Nephron progenitor cell (in vitro differentiated cells): Measurements from ENCODE around the gene C6orf132.

Source experiments
- DNase-seq: peaks from one replicate; pipeline ENCODE4 v3.0.0; 2021
- H3K27ac Mint-ChIP-seq: 2 replicates; pipeline ENCODE4 v1.8.0; 2021; ENCODE audit warnings: mild to moderate bottlenecking, moderate library complexity, mixed read lengths
- H3K27me3 Mint-ChIP-seq: 2 replicates; pipeline ENCODE4 v1.8.0; 2021; ENCODE audit warnings: mild to moderate bottlenecking, low read depth, mixed read lengths; ENCODE audit not compliant: poor library complexity
- H3K36me3 Mint-ChIP-seq: 2 replicates; pipeline ENCODE4 v1.8.0; 2021; ENCODE audit warnings: low read depth, mixed read lengths
- H3K4me1 Mint-ChIP-seq: 2 replicates; pipeline ENCODE4 v1.8.0; 2021; ENCODE audit warnings: mixed read lengths
- H3K4me3 Mint-ChIP-seq: 2 replicates; pipeline ENCODE4 v1.8.0; 2021; ENCODE audit warnings: mild to moderate bottlenecking, moderate library complexity, mixed read lengths
- H3K9me3 Mint-ChIP-seq: 2 replicates; pipeline ENCODE4 v1.8.0; 2021; ENCODE audit warnings: mild to moderate bottlenecking, moderate library complexity, mixed read lengths
- TF ChIP-seq, protein P1 (sequence below): fragments of 200-600 bp; sonication (generic); IDR thresholded peaks from 2 replicates; pipeline ENCODE4 v1.5.0; 2021; ENCODE audit warnings: antibody characterized with exemption

Gene C6orf132

DNA sequence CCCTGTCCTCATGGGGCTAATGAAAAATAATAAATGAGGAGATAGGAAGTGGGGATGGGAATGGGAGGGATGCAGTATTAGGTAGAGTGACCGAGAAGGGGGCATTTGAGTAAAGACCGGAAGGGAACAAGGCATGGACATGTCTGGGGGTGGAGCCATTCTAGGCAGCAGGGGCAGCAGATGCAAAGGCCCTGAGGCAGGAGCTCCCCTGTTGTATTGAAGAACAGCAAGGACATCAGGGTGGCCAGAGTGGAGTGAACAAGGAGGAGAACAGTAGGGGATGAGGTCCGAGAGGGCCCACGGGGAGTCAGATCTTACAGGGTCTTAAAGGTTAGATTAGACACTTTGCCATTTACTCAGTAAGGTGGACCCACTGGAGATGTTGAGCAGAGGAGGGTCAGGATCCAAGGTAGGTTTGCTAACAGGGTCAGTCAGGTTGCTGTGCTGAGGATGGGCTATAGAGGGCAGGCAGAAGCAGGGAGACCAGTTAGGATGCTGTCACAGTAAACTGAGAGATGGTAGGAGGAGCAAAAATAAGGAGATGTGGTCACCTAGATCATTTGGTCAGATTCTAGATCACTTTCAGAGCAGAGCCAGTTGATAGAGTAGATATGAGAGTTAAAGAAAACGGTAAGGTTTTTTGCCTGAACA lies 73.4 kb downstream of the C6orf132 start:
- Mint-ChIP-seq H3K27ac (no peak overlapping the region), H3K9me3 (no peaks in the 10 kb centered on the region), H3K27me3 (no peaks in the 10 kb centered on the region), H3K4me3 (no peak overlapping the region), H3K36me3 (peaks cover 36% of the 10 kb centered on the region), H3K4me1 (no peaks in the 10 kb centered on the region)
- TF ChIP-seq, protein P1, sequence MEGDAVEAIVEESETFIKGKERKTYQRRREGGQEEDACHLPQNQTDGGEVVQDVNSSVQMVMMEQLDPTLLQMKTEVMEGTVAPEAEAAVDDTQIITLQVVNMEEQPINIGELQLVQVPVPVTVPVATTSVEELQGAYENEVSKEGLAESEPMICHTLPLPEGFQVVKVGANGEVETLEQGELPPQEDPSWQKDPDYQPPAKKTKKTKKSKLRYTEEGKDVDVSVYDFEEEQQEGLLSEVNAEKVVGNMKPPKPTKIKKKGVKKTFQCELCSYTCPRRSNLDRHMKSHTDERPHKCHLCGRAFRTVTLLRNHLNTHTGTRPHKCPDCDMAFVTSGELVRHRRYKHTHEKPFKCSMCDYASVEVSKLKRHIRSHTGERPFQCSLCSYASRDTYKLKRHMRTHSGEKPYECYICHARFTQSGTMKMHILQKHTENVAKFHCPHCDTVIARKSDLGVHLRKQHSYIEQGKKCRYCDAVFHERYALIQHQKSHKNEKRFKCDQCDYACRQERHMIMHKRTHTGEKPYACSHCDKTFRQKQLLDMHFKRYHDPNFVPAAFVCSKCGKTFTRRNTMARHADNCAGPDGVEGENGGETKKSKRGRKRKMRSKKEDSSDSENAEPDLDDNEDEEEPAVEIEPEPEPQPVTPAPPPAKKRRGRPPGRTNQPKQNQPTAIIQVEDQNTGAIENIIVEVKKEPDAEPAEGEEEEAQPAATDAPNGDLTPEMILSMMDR, result no peak
- no peak for DNase-seq

DNA sequence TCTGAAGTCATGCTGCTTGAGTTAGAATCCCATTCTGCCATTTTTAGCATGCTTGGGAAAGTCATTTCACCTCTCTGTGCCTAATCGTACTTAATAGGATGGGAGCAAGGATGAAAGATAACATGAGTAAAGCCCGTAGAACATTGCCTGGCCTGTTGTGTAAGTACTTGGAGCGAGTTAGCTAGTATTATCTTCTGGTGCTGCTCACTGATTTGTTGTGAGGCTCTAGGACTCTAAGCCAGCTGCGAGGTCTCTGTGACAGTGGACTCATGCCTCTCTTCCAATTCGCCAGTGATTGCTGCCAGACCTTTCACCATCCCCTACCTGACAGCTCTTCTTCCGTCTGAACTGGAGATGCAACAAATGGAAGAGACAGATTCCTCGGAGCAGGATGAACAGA lies 74.2 kb downstream of the C6orf132 start:
- no peaks in the 10 kb centered on the region for H3K4me1 Mint-ChIP-seq
- peaks cover 36% of the 10 kb centered on the region for H3K36me3 Mint-ChIP-seq
- H3K27ac Mint-ChIP-seq, result no peak overlapping the region
- TF ChIP-seq, protein P1, result no peak
- H3K27me3 Mint-ChIP-seq, result no peaks in the 10 kb centered on the region
- DNase-seq, result no peak
- no peaks in the 10 kb centered on the region for H3K9me3 Mint-ChIP-seq
- H3K4me3 Mint-ChIP-seq, result no peak overlapping the region

DNA sequence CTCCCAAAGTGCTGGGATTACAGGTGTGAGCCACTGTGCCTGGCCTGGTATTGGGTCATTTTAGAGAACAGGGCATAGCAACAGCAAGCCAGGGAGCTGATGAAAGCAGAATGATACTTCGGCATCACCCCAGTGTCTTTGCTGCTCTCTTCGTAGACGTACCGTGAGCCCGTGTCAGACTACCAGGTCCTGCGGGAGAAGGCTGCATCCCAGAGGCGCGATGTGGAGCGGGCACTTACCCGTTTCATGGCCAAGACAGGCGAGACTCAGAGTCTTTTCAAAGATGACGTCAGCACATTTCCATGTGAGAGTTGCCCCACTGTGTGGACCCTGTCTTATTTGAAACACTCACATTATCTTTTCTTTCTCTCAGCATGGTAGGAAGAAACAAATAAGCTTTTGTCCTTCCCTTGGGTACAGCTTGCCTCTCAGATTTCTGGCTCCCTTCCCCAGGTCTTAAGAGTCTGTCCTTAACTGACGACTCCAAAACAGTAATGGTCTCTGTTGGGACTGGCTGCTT lies 76.2 kb downstream of the C6orf132 start:
- no peak for DNase-seq
- Mint-ChIP-seq H3K27me3 (no peaks in the 10 kb centered on the region), H3K9me3 (no peaks in the 10 kb centered on the region), H3K36me3 (peaks cover 42% of the 10 kb centered on the region), H3K4me3 (no peak overlapping the region), H3K27ac (peak overlapping the region; percentile 22), H3K4me1 (no peaks in the 10 kb centered on the region)
- TF ChIP-seq, protein P1, result no peak

GRCh38 chr6:42059743-42060142 lies 82.7 kb downstream of the C6orf132 start:
- Mint-ChIP-seq H3K27ac (no peak overlapping the region), H3K9me3 (peaks cover 16% of the 10 kb centered on the region), H3K36me3 (peaks cover 93% of the 10 kb centered on the region), H3K27me3 (peaks cover 3% of the 10 kb centered on the region), H3K4me1 (no peaks in the 10 kb centered on the region), H3K4me3 (no peak overlapping the region)
- TF ChIP-seq, protein P1, result no peak
- DNase-seq, result no peak

GRCh38 chr6:42053601-42054000 lies 88.8 kb downstream of the C6orf132 start:
- DNase-seq, result no peak
- peaks cover 13% of the 10 kb centered on the region for H3K4me1 Mint-ChIP-seq
- H3K27ac Mint-ChIP-seq, result no peak overlapping the region
- peaks cover 8% of the 10 kb centered on the region for H3K27me3 Mint-ChIP-seq
- peaks cover 61% of the 10 kb centered on the region for H3K36me3 Mint-ChIP-seq
- TF ChIP-seq, protein P1, result no peak
- H3K4me3 Mint-ChIP-seq, result no peak overlapping the region
- H3K9me3 Mint-ChIP-seq, result peaks cover under 1% of the 10 kb centered on the region

- peak overlapping the region; percentile 96 for H3K4me3 Mint-ChIP-seq
- peaks cover 24% of the 10 kb centered on the region for H3K27me3 Mint-ChIP-seq
- no peak for DNase-seq
- H3K9me3 Mint-ChIP-seq, result no peaks in the 10 kb centered on the region
- peak overlapping the region; percentile 40 for H3K27ac Mint-ChIP-seq
- H3K36me3 Mint-ChIP-seq, result peaks cover 37% of the 10 kb centered on the region
- H3K4me1 Mint-ChIP-seq, result peaks cover 33% of the 10 kb centered on the region
- TF ChIP-seq, protein P1, result no peak
Measured at GRCh38 chr6:42051268-42051653, 91.2 kb downstream of the C6orf132 start.
